DMS79 (cell line): ENCODE results near the gene FBXL19.

Source experiments
- DNase-seq: peaks from one replicate; lab custom pipeline; 2025; lab: John Stamatoyannopoulos, UW

FBXL19 gene

GRCh38 chr16:30947541-30947858 is 24.1 kb downstream of the FBXL19 start:
- no peak for DNase-seq

- peak; percentile 98 for DNase-seq
Measured at GRCh38 chr16:30947859-30948666, 24.7 kb downstream of the FBXL19 start.

- DNase-seq: no peak
Measured at GRCh38 chr16:30948667-30949649, 25.6 kb downstream of the FBXL19 start, which contains the start of gene ORAI3. Gene ORAI3 (plus strand): TSS chr16:30949068. CDS start chr16:30949290, 222 bp downstream.

- DNase-seq: peak; percentile 28
Measured at GRCh38 chr16:30949650-30950515, 26.5 kb downstream of the FBXL19 start.

DNA sequence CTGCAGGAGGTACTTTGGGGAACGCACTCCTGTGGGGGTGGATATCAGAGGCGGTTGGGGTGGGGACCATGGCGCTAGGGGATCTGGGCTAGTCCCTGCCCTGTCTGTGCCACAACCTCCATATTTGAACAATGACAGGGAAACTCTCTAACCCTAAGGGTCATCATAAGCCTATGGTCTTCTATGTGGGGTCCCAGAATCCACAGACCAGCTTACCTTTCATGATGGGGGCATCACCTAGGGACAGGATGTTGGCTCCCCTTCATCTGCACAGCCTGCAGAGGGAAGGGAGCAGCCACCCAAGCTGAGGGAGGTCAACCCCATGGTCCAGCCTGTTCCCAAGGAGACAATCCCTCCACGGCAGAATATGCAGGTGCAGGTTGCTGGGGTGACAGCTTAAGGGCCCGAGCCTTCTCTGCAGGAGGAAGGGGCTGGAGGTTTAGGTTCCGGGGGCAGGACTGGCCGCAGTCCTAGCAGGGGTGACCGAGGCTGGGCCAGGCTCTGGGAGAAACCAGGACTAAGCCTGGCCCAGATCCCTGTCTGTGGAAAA is 27.2 kb downstream of the FBXL19 start:
- no peak for DNase-seq

- DNase-seq: no peak
Measured at GRCh38 chr16:30951193-30951592, 27.8 kb downstream of the FBXL19 start.

GRCh38 chr16:30951750-30952149 is 28.4 kb downstream of the FBXL19 start:
- no peak for DNase-seq

DNA sequence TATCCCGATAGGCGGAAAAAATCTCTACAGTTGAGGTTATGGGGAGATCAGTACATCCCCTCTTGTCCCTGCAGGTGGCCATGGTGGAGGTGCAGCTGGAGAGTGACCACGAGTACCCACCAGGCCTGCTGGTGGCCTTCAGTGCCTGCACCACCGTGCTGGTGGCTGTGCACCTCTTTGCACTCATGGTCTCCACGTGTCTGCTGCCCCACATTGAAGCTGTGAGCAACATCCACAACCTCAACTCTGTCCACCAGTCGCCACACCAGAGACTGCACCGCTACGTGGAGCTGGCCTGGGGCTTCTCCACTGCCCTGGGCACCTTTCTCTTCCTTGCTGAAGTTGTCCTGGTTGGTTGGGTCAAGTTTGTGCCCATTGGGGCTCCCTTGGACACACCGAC is 29.7 kb downstream of the FBXL19 start:
- no peak for DNase-seq

DNA sequence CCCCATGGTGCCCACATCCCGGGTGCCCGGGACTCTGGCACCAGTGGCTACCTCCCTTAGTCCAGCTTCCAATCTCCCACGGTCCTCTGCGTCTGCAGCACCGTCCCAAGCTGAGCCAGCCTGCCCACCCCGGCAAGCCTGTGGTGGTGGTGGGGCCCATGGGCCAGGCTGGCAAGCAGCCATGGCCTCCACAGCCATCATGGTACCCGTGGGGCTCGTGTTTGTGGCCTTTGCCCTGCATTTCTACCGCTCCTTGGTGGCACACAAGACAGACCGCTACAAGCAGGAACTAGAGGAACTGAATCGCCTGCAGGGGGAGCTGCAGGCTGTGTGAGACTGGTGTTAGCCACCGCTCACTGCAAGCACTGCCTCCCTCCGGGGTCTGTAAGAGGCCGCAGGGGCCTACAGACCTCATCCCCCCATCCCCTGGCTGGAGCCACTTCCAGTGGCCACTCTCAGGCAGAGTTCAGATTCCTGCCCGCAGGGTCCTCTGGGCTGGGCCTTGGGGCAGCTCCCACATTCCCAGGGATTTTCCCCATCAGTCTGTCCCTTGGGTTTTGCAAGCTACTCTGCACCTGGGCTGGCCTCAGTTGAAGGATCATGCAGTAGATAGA is 30.2 kb downstream of the FBXL19 start:
- no peak for DNase-seq

- no peak for DNase-seq
Measured at GRCh38 chr16:30954993-30955392, 31.6 kb downstream of the FBXL19 start.

DNA sequence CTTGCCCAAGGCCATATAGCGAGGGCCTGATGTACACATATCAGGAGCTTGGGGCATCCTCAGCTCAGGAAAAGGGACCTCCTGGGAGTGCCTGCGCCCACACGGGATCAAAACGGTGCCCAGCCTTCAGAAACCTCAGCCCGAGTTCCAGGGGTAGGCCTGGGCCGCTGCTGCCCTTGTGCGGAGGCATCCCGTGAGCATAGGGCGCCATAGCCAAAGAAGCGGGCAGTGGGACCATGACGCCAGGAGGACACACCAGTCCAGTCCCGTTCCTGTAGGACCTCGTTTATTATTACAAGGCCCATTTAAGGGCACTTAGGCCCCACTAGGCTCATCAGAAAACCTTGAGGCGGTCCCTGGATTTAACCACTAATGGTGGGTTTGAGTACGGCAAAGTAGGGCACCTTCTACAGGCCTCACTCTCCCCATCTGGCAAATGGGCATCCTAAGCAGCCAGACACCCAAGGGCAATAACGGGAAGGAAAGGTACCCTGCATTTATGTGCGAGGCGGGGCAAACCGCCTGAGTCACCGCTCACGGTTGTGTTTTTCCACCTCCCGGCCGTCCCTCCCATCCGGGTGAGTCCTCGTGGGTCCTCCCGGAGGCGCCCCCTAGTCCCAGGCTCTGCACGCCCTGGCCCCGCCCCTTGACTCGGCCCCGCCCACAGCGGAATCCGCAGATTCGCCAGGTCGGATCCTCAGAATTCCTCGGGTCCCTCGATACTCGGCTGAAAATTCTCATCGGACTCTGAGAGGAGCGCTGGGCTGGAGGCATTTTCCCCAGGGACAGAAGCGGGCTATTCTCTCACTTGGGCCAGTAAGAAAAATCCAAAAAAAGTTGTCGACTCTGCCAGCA is 33.5 kb downstream of the FBXL19 start:
- peak; percentile 52 for DNase-seq

GRCh38 chr16:30957456-30958174 is 34.2 kb downstream of the FBXL19 start, which contains the start of gene SETD1A:
Gene SETD1A (plus strand): TSS chr16:30957754. CDS start chr16:30958732, 978 bp downstream.
- DNase-seq: peak; percentile 84

DNA sequence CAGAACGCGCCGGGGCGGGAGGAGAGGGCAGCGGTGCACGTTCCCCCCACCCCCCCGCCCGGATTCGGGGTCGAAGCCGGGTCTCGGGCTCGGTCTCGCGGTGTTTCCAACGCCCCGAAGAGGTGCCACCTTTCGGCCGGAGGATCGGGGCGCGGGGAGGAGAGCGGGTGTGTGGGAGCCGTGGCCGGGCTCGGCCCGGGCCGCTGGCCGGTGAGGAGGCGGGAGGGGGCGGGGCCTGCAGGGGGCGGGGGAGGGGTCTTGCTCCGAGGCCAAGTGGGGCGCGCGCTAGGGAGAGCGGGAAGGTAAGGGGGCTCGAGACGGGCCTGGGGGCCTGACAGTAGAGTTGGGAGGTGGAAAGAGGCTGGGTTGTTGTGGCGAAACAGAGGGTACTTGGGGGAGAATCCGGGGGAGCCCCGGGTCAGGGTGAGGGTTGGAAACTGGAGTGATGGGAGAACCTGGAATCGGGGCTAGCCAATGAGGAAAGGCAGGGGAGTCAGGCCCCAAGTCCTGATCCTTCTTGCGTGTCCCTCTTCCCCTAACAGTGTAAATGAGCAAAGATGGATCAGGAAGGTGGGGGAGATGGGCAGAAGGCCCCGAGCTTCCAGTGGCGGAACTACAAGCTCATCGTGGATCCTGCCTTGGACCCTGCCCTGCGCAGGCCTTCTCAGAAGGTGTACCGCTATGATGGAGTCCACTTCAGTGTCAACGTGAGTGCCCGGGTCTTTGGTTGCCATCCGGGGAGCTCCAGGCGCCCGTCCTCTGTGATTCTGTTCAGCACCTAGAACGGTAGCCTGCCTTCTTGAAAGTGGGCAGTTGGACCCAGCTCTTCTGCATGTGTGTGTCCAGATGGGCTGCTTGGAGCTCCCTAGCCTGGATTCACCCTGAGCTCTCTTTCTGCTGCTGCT is 35.1 kb downstream of the FBXL19 start:
- DNase-seq: no peak

- DNase-seq: no peak
Measured at GRCh38 chr16:30961384-30961783, 38.0 kb downstream of the FBXL19 start.

DNA sequence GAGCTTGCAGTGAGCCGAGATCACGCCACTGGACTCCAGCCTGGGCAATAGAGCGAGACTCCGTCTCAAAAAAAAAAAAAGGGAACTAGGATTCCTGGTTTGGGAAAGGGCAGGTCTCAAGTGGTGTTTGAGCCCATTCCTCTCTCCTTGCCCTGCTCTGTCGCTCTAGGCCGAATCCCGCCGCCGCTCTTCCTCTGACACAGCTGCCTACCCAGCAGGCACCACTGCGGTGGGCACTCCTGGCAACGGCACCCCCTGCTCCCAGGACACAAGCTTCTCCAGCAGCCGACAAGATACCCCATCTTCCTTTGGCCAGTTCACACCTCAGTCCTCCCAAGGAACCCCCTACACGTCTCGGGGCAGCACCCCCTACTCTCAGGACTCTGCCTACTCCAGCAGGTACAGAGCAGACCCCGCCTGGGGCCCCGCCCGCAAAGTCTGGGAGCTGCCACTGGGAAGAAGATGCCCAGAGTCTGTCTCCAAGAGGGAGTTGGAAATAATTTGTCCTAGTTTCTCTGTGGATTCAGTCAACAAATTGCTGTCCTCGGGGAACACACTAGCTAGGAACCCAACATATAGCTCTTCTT is 40.6 kb downstream of the FBXL19 start:
- DNase-seq: no peak

- no peak for DNase-seq
Measured at GRCh38 chr16:30964574-30965226, 41.3 kb downstream of the FBXL19 start.

DNA sequence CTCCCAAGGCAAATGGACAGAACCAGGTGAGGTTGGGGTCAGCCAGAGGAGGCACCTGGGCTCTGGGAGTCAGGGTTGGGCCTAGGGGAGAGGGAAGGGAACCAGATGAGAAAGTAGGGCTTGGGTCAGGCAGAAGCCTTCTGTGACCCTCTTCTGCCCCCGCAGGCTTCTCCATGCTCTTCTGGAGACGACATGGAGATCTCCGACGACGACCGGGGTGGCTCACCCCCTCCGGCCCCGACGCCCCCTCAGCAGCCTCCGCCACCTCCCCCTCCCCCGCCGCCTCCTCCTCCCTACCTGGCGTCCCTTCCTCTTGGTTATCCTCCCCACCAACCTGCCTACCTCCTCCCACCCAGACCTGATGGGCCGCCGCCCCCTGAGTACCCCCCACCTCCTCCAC is 42.1 kb downstream of the FBXL19 start:
- DNase-seq: no peak
